Thyroid gland (tissue), 4 donors: Measurements from ENCODE around the gene KIF5C. TPM values are rescaled to one million over a fixed set of nuclear protein-coding genes. Genes with fewer than 3 reads are reported as not detected.

Source experiments
- DNase-seq, 2 donors: peaks; one replicate each; pipeline ENCODE4 v3.0.0-alpha.2; 2019
- H3K27ac ChIP-seq, 3 donors: fragments of 200-600 bp; sonication (generic); 1 replicate in 2 of 3; 2 replicates in 1 of 3; pipeline ENCODE4 v1.5.1; 2016 to 2019; ENCODE audit warnings: mild to moderate bottlenecking in 1 of 3, moderate library complexity in 1 of 3
- H3K27me3 ChIP-seq: fragments of 200-600 bp; sonication (generic); one replicate; pipeline ENCODE4 v1.5.1; 2019
- H3K36me3 ChIP-seq, 2 donors: fragments of 200-600 bp; sonication (generic); one replicate each; pipeline ENCODE4 v1.5.1; 2016 to 2019
- H3K4me1 ChIP-seq, 2 donors: fragments of 200-600 bp; sonication (generic); one replicate each; pipeline ENCODE4 v1.5.1; 2017 to 2019
- H3K4me3 ChIP-seq, 3 donors: fragments of 200-600 bp; sonication (generic); replicated peaks in 1 of 3; 1 replicate in 2 of 3; 2 replicates in 1 of 3; pipeline ENCODE4 v1.5.1; 2016; ENCODE audit warnings: mild to moderate bottlenecking in 1 of 3
- H3K9me3 ChIP-seq: fragments of 200-600 bp; sonication (generic); one replicate; pipeline ENCODE4 v1.5.1; 2017
- POLR2A ChIP-seq, 2 donors: fragments of 450-650 bp; IDR thresholded peaks; one replicate each; pipeline ENCODE4 v1.6.1; 2017; ENCODE audit warnings: antibody characterized with exemption in 2 of 2, mild to moderate bottlenecking in 2 of 2, moderate library complexity in 1 of 2
- WGBS, 2 donors: methylation state at CpG; one replicate each; pipeline ENCODE4 v1.1.5; 2017; 5-methylcytosine and 5-hydroxymethylcytosine counted together
- intact Hi-C: fragments of 100-400 bp; cut with DNase I; formaldehyde crosslinking; loops from one replicate; pipeline ENCODE4 v1.15.1; 2023
- total RNA-seq, 4 donors: library from RNA; depleted of rRNA; stranded (reverse); fragments of >200 nt; gene quantifications; one replicate each; pipeline ENCODE4 v1.2.3, GENCODE V29; 2016
- TF ChIP-seq, protein P1 (sequence below), 6 experiments: fragments of 200-600 bp in 3 of 6; fragments of 450-650 bp in 3 of 6; sonication (generic) in 3 of 6; IDR thresholded peaks; one replicate each; pipeline ENCODE4 v1.5.1; 2016 to 2019; ENCODE audit warnings: antibody characterized with exemption in 6 of 6, mild to moderate bottlenecking in 2 of 6, inconsistent platforms in 1 of 6, moderate library complexity in 1 of 6

KIF5C gene
- total RNA-seq, 4 donors from 2014 or later: 1.9 to 2.8 (median 2.3) TPM

DNA sequence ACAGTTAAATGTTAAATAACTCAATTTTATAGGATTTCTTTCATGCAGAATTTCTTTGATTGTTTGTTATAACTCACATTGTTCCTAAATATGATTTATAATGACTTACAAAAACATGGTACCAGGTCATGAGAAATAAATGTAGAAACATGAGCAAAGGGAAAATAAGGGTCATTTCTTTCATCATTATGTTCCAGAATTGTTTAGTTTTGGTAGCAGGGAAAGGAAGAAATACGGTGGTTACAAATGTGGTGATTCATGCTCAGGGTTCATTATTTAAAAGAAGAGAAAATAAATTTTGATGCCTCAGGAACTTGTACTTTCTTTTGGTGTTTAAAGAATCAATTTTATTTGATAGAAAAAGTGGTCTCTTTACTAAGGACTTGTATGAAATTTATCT is 167.9 kb downstream of the KIF5C start:
- no peak overlapping the region for H3K27ac ChIP-seq
- intact Hi-C loops: no loop called here
- no peak for DNase-seq

DNA sequence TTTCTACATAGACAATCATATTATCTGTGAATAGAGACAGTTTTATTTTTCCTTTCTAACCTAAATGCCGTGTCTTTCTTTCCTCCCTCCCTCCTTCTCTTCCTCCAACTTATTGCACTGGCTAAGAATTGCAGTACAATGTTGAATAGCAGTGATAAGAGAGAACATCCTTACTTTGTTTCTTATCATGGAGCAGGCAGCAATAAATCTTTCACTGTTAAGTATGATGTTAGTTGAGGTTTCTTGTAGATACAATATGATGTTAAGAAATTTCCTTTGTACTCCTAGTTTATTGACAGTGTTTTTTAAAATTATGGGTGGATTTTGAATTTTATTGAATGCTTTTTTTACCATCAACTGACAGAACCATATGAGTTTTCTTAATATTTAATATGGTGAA is 169.5 kb downstream of the KIF5C start:
- Histone ChIP-seq H3K4me3 (no peak overlapping the region), H3K27ac (no peak overlapping the region), H3K4me1 (no peaks in the 10 kb centered on the region), H3K36me3 (no peaks in the 10 kb centered on the region), H3K27me3 (no peaks in the 10 kb centered on the region), H3K9me3 (no peaks in the 10 kb centered on the region)
- TF ChIP-seq POLR2A (IDR thresholded peaks at IDR 0.05): no peak
- TF ChIP-seq, protein P1, sequence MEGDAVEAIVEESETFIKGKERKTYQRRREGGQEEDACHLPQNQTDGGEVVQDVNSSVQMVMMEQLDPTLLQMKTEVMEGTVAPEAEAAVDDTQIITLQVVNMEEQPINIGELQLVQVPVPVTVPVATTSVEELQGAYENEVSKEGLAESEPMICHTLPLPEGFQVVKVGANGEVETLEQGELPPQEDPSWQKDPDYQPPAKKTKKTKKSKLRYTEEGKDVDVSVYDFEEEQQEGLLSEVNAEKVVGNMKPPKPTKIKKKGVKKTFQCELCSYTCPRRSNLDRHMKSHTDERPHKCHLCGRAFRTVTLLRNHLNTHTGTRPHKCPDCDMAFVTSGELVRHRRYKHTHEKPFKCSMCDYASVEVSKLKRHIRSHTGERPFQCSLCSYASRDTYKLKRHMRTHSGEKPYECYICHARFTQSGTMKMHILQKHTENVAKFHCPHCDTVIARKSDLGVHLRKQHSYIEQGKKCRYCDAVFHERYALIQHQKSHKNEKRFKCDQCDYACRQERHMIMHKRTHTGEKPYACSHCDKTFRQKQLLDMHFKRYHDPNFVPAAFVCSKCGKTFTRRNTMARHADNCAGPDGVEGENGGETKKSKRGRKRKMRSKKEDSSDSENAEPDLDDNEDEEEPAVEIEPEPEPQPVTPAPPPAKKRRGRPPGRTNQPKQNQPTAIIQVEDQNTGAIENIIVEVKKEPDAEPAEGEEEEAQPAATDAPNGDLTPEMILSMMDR (IDR thresholded peaks at IDR 0.05): no peak
- DNase-seq: no peak
- WGBS, 2 donors: 76 to 82% methylated on average over 1 of the region's 1 CpG
- intact Hi-C loops: no loop called here

More for the DNA sequence above, 167.9 kb downstream of the KIF5C start:
- Histone ChIP-seq H3K4me3 (no peak overlapping the region), H3K36me3 (no peaks in the 10 kb centered on the region), H3K27me3 (no peaks in the 10 kb centered on the region), H3K4me1 (peaks cover 3 to 4% of the 10 kb centered on the region in 2 donors), H3K9me3 (no peaks in the 10 kb centered on the region)
- 67 to 85% methylated on average over 1 of the region's 1 CpG for WGBS, 2 donors
- TF ChIP-seq, protein P1 (IDR thresholded peaks at IDR 0.05): no peak
- no peak for TF ChIP-seq POLR2A (IDR thresholded peaks at IDR 0.05)

DNA sequence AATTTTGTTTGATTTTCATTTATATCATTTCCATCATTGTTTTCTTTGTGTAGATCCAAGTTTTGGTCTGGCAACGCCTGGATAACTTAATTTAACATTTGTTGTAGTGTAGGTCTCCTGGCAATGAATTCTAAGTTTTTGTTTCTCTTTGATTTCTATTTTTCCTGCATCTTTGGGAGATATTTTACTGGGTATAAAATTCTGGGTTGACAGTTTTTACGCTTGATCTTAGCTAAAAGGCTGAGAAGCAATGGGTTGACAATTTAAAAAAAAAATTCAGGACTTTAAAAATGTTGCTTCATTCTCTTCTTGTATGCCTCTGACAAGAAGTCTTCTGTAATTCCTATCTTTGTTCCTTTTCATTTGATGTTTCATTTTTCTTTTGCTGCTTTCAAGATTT is 172.1 kb downstream of the KIF5C start:
- intact Hi-C loops: no loop called here
- WGBS, 2 donors: 83 to 86% methylated on average over 2 of the region's 2 CpGs

DNA sequence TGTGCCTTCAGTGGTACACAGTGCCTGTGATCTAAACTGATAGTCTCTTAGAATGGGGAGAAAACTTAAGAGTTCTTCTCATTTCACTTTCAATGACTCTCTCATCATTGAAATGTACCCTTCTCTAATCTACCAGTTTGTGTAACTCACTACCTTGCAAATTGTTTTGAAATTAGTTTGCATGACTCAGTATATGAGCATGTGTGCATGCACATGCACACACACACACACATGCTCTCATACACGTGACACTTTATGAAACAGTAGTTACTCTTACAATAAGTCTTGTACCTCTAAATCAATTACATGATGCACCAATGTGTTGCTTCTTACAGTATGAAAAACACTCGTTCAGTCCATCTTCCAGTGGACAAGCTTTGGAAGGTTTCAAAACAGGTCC is 174.1 kb downstream of the KIF5C start:
- 86 to 87% methylated on average over 2 of the region's 2 CpGs for WGBS, 2 donors
- H3K9me3 ChIP-seq: no peaks in the 10 kb centered on the region
- no peak for DNase-seq
- TF ChIP-seq POLR2A (IDR thresholded peaks at IDR 0.05): no peak
- TF ChIP-seq, protein P1 (IDR thresholded peaks at IDR 0.05): no peak
- no peak overlapping the region for H3K27ac ChIP-seq
- no peaks in the 10 kb centered on the region for H3K4me1 ChIP-seq
- H3K36me3 ChIP-seq: no peaks in the 10 kb centered on the region
- no peaks in the 10 kb centered on the region for H3K27me3 ChIP-seq
- intact Hi-C loops: no loop called here
- no peak overlapping the region for H3K4me3 ChIP-seq

More for the DNA sequence above, 172.1 kb downstream of the KIF5C start:
- H3K27me3 ChIP-seq: no peaks in the 10 kb centered on the region
- no peak overlapping the region for H3K27ac ChIP-seq
- no peak overlapping the region for H3K4me3 ChIP-seq
- H3K9me3 ChIP-seq: no peaks in the 10 kb centered on the region
- TF ChIP-seq, protein P1 (IDR thresholded peaks at IDR 0.05): no peak
- TF ChIP-seq POLR2A (IDR thresholded peaks at IDR 0.05): no peak
- no peaks in the 10 kb centered on the region for H3K4me1 ChIP-seq
- no peak for DNase-seq
- H3K36me3 ChIP-seq: no peaks in the 10 kb centered on the region

DNA sequence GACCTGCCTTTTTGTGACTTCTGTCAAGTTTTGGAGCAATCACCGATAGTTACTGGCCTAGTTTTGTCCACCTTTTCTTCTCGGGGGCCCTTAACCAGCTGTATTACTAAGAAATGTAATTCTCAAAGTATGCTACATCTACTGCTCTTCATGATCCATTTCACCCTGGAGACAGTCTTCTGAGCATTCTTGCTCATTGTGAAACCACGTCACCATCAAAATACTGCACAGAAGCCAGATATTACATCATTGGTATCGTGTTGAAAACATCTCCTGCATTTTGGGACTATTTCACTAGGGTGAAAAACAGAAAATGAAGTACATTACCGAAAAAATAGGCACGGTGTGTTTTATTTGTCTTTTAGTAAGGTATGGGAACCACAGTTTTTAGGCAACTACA is 175.2 kb downstream of the KIF5C start:
- no peaks in the 10 kb centered on the region for H3K27me3 ChIP-seq
- no peaks in the 10 kb centered on the region for H3K4me1 ChIP-seq
- intact Hi-C loops: no loop called here
- no peak for TF ChIP-seq POLR2A (IDR thresholded peaks at IDR 0.05)
- TF ChIP-seq, protein P1 (IDR thresholded peaks at IDR 0.05): no peak
- no peak overlapping the region for H3K4me3 ChIP-seq
- H3K9me3 ChIP-seq: no peaks in the 10 kb centered on the region
- WGBS, 2 donors: 70 to 71% methylated on average over 6 of the region's 6 CpGs
- no peak overlapping the region for H3K27ac ChIP-seq
- no peaks in the 10 kb centered on the region for H3K36me3 ChIP-seq
- no peak for DNase-seq
